Mammary epithelial cell (primary cell): ENCODE results near the gene ANKS1B.

Experiments
- EZH2 ChIP-seq: IDR thresholded peaks from 2 replicates; pipeline ENCODE4 v1.6.1; 2012; ENCODE audit warnings: low read length, inconsistent platforms, borderline replicate concordance
- TF ChIP-seq, protein P1 (sequence below), 2 donors: IDR thresholded peaks in 1 of 2; conservative IDR thresholded peaks in 1 of 2; 2 replicates each; pipeline ENCODE4 v1.5.1; 2011 to 2012; ENCODE audit warnings: inconsistent platforms in 2 of 2, low read length in 2 of 2, mild to moderate bottlenecking in 2 of 2, control low read depth in 1 of 2, low read depth in 1 of 2; ENCODE audit not compliant: insufficient read depth in 1 of 2; ENCODE audit errors: extremely low read depth in 1 of 2

DNA sequence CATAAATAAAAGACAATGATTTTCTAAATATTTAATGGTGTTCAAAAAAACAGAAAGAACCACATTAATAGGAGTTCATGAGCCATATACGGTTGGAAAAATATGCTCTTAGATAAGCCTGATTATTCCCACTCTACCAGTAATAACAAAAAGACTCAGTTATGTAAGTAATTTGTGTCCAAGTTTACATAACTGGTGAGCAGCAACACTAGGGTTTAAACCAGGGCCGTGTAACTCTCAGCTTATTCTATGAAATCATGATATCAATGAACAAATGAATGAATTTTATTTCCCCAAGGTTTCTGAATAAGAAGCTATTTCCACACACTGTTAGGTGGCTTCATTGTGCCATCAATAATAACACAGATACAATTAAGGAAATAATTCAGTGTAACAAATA lies 238.8 kb downstream of the ANKS1B start:
- TF ChIP-seq EZH2 = no peak
- TF ChIP-seq, protein P1, sequence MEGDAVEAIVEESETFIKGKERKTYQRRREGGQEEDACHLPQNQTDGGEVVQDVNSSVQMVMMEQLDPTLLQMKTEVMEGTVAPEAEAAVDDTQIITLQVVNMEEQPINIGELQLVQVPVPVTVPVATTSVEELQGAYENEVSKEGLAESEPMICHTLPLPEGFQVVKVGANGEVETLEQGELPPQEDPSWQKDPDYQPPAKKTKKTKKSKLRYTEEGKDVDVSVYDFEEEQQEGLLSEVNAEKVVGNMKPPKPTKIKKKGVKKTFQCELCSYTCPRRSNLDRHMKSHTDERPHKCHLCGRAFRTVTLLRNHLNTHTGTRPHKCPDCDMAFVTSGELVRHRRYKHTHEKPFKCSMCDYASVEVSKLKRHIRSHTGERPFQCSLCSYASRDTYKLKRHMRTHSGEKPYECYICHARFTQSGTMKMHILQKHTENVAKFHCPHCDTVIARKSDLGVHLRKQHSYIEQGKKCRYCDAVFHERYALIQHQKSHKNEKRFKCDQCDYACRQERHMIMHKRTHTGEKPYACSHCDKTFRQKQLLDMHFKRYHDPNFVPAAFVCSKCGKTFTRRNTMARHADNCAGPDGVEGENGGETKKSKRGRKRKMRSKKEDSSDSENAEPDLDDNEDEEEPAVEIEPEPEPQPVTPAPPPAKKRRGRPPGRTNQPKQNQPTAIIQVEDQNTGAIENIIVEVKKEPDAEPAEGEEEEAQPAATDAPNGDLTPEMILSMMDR (conservative IDR thresholded peaks at IDR 0.05 in 1 of 2, IDR thresholded peaks at IDR 0.05 in 1 of 2; ENCODE audit: extremely low read depth in 1 of 2, insufficient read depth in 1 of 2, low read depth in 1 of 2, low read length in 2 of 2) = no peak
